ENCODE measurements around the gene AGAP1.
A peak's percentile ranks its signal among the peaks of the same experiment; 100 is the strongest.

Gene AGAP1

GRCh38 chr2:235663875-235664274, 170.0 kb downstream of the AGAP1 start:
- DNase-seq (ENCODE audit: low read depth in 2 of 2) = no peak

- DNase-seq (ENCODE audit: low read depth in 2 of 2) = no peak
Measured at GRCh38 chr2:235665661-235666212, 171.9 kb downstream of the AGAP1 start.

GRCh38 chr2:235666213-235666781, 172.5 kb downstream of the AGAP1 start:
- no peak for DNase-seq (ENCODE audit: low read depth in 2 of 2)

- DNase-seq (ENCODE audit: low read depth in 2 of 2) = no peak
Measured at GRCh38 chr2:235668782-235669181, 174.9 kb downstream of the AGAP1 start.

GRCh38 chr2:235669269-235669831, 175.5 kb downstream of the AGAP1 start:
- DNase-seq (ENCODE audit: low read depth in 2 of 2) = peak in 1 of 2 donors; percentile 21

- DNase-seq (ENCODE audit: low read depth in 2 of 2) = no peak
Measured at GRCh38 chr2:235669983-235670962, 176.4 kb downstream of the AGAP1 start.

GRCh38 chr2:235670974-235671787, 177.3 kb downstream of the AGAP1 start:
- DNase-seq (ENCODE audit: low read depth in 2 of 2) = no peak

- no peak for DNase-seq (ENCODE audit: low read depth in 2 of 2)
Measured at GRCh38 chr2:235672720-235673119, 178.9 kb downstream of the AGAP1 start.

- no peak for DNase-seq (ENCODE audit: low read depth in 2 of 2)
Measured at GRCh38 chr2:235674146-235674545, 180.3 kb downstream of the AGAP1 start.

GRCh38 chr2:235674812-235675211, 181.0 kb downstream of the AGAP1 start:
- no peak for DNase-seq (ENCODE audit: low read depth in 2 of 2)

GRCh38 chr2:235675678-235676535, 182.1 kb downstream of the AGAP1 start:
- no peak for DNase-seq (ENCODE audit: low read depth in 2 of 2)

- no peak for DNase-seq (ENCODE audit: low read depth in 2 of 2)
Measured at GRCh38 chr2:235676536-235676799, 182.6 kb downstream of the AGAP1 start.

GRCh38 chr2:235677276-235677788, 183.5 kb downstream of the AGAP1 start:
- no peak for DNase-seq (ENCODE audit: low read depth in 2 of 2)

GRCh38 chr2:235677937-235678336, 184.1 kb downstream of the AGAP1 start:
- DNase-seq (ENCODE audit: low read depth in 2 of 2) = no peak

- no peak for DNase-seq (ENCODE audit: low read depth in 2 of 2)
Measured at GRCh38 chr2:235678712-235679111, 184.9 kb downstream of the AGAP1 start.

GRCh38 chr2:235679471-235679870, 185.6 kb downstream of the AGAP1 start:
- no peak for DNase-seq (ENCODE audit: low read depth in 2 of 2)

GRCh38 chr2:235685024-235685721, 191.3 kb downstream of the AGAP1 start:
- no peak for DNase-seq (ENCODE audit: low read depth in 2 of 2)

GRCh38 chr2:235688511-235689426, 194.9 kb downstream of the AGAP1 start:
- no peak for DNase-seq (ENCODE audit: low read depth in 2 of 2)

- DNase-seq (ENCODE audit: low read depth in 2 of 2) = no peak
Measured at GRCh38 chr2:235689427-235689853, 195.6 kb downstream of the AGAP1 start.

All from stimulated activated CD4-positive, alpha-beta T cell treated with anti-CD3 and anti-CD28 coated beads, Interleukin-1b, Interleukin-23, amount 100 ng/mL, for 4 hours (primary cell).